Neural crest cell (in vitro differentiated cells): ENCODE data around the gene PLEKHH3. TPM values are rescaled to one million over a fixed set of nuclear protein-coding genes. Genes with fewer than 3 reads are reported as not detected.
"Not testable (repeated sequence)": the region's sequence is repeated elsewhere in the genome, so short reads cannot be mapped to it uniquely, and the experiment has no call there.

Experiments
- DNase-seq: peaks from one replicate; pipeline ENCODE4 v3.0.0; 2021; ENCODE audit warnings: low read depth, mixed read lengths, low spot score
- H3K27ac Mint-ChIP-seq: one replicate; pipeline ENCODE4 v1.8.0; 2021; ENCODE audit warnings: mild to moderate bottlenecking, mixed read lengths; ENCODE audit not compliant: unreplicated experiment
- H3K27me3 Mint-ChIP-seq: 2 replicates; pipeline ENCODE4 v1.8.0; 2021; ENCODE audit warnings: low read depth, mild to moderate bottlenecking, mixed read lengths
- H3K36me3 Mint-ChIP-seq: 2 replicates; pipeline ENCODE4 v1.8.0; 2021; ENCODE audit warnings: low read depth, mild to moderate bottlenecking, mixed read lengths
- H3K4me1 Mint-ChIP-seq: 2 replicates; pipeline ENCODE4 v1.8.0; 2021; ENCODE audit warnings: mixed read lengths
- H3K4me3 Mint-ChIP-seq: one replicate; pipeline ENCODE4 v1.8.0; 2021; ENCODE audit warnings: mild to moderate bottlenecking, mixed read lengths
- H3K9me3 Mint-ChIP-seq: 2 replicates; pipeline ENCODE4 v1.8.0; 2021; ENCODE audit warnings: mixed read lengths
- total RNA-seq: library from RNA; stranded (reverse); gene quantifications from 2 replicates; pipeline ENCODE4 v1.2.1, GENCODE V29; 2021
- TF ChIP-seq, protein P1 (sequence below): fragments of 200-600 bp; sonication (generic); conservative IDR thresholded peaks from 2 replicates; pipeline ENCODE4 v1.5.0; 2021; ENCODE audit warnings: antibody characterized with exemption, mild to moderate bottlenecking

Gene PLEKHH3
- total RNA-seq, 1 donor from 2014 or later = 20.8 TPM

DNA sequence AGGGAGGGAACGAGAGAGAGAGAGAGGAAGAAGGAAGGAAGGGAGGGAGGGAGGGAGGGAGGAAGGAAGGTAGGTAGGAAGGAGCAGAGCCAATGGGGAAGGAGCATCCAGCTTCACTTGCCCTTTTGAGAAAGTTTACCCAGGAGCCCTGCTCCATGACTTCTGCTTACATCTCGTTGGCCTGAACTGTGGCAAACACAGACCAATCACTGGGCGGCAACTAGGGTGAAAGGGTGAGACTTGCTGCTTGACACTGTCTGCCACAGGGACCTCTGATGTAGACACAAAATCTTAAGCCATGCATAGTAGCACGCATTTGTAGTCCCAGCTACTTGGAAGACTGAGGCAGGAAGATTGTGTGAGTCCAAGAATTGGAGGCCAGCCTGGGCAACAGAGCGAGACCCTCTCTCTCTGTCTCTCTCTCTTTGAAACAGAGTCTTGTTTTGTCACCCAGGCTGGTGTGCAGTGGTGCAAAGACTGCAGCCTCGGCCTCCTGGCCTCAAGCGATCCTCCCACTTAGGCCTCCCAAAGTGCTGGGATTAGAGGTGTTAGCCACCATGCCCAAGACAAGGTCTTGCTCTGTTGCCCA is 37.2 kb downstream of the PLEKHH3 start:
- no peak for DNase-seq
- H3K4me3 Mint-ChIP-seq = no peak overlapping the region
- H3K36me3 Mint-ChIP-seq = no peaks in the 10 kb centered on the region
- TF ChIP-seq, protein P1, sequence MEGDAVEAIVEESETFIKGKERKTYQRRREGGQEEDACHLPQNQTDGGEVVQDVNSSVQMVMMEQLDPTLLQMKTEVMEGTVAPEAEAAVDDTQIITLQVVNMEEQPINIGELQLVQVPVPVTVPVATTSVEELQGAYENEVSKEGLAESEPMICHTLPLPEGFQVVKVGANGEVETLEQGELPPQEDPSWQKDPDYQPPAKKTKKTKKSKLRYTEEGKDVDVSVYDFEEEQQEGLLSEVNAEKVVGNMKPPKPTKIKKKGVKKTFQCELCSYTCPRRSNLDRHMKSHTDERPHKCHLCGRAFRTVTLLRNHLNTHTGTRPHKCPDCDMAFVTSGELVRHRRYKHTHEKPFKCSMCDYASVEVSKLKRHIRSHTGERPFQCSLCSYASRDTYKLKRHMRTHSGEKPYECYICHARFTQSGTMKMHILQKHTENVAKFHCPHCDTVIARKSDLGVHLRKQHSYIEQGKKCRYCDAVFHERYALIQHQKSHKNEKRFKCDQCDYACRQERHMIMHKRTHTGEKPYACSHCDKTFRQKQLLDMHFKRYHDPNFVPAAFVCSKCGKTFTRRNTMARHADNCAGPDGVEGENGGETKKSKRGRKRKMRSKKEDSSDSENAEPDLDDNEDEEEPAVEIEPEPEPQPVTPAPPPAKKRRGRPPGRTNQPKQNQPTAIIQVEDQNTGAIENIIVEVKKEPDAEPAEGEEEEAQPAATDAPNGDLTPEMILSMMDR = no peak
- peaks cover 7% of the 10 kb centered on the region for H3K4me1 Mint-ChIP-seq
- H3K27ac Mint-ChIP-seq = no peak overlapping the region
- H3K9me3 Mint-ChIP-seq = no peaks in the 10 kb centered on the region
- peaks cover 9% of the 10 kb centered on the region for H3K27me3 Mint-ChIP-seq

DNA sequence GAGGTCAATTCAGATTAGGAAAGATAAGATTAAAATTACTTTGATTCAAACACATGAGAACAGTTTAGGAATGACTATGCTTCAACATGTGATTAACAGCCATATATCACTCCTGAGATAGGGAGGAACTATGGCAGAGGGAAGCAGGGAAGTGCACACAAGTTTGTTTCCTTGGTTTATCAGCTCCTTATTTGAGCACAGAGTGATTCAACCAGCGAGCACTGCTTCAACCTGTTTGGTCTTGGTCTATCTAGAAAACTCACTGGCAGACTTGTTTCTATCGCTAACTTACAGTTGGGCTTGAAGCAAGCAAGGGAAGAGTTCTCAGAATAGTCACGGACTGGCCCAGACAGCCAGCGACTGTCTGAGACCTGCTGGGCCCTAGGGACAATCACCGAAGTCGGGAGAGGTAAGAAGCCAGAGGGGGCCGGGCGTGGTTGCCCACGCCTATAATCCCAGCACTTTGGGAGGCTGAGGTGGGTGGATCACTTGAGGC is 43.8 kb downstream of the PLEKHH3 start:
- Mint-ChIP-seq H3K27ac (no peak overlapping the region), H3K4me3 (no peak overlapping the region), H3K36me3 (no peaks in the 10 kb centered on the region), H3K9me3 (no peaks in the 10 kb centered on the region), H3K4me1 (no peaks in the 10 kb centered on the region), H3K27me3 (no peaks in the 10 kb centered on the region)
- TF ChIP-seq, protein P1 = no peak
- no peak for DNase-seq

GRCh38 chr17:42629411-42630009 is 47.3 kb downstream of the PLEKHH3 start:
- Mint-ChIP-seq H3K36me3 (no peaks in the 10 kb centered on the region), H3K27me3 (no peaks in the 10 kb centered on the region), H3K4me1 (no peaks in the 10 kb centered on the region), H3K27ac (no peak overlapping the region), H3K9me3 (no peaks in the 10 kb centered on the region), H3K4me3 (no peak overlapping the region)
- TF ChIP-seq, protein P1 = no peak
- DNase-seq = no peak

DNA sequence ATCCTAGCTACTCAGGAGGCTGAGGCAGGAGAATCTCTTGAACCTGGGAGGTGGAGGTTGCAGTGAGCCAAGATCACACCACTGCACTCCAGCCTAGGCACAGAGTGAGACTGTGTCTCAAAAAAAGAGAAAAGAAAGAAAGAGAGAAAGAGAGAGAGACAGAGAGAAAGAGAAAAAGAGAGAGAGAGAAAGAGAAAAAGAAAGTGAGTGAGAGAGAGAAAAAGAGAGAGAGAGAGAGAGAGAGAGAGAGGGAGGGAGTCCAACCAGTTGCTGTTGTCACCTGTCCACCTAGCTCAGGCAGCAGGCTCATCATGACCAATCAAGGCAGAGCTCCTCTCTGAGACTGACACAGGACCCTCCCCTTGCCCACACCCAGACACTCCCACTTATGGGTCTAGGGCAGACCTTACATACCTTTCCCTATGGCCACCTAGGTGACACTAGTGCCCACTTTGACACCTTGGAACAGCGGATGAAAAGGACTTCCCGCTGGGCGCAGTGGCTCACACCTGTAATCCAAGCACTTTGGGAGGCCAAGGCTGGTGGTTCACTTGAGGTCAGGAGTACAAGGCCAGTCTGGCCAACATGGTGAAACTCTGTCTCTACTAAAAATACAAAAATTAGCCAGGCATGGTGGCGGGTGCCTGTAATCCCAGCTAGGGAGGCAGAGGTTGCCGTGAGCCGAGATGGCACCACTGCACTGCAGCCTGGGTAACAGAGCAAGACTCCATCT is 49.6 kb downstream of the PLEKHH3 start:
- not testable (repeated sequence) for H3K4me1 Mint-ChIP-seq, DNase-seq, H3K4me3 Mint-ChIP-seq, H3K36me3 Mint-ChIP-seq, H3K9me3 Mint-ChIP-seq, H3K27ac Mint-ChIP-seq, H3K27me3 Mint-ChIP-seq

DNA sequence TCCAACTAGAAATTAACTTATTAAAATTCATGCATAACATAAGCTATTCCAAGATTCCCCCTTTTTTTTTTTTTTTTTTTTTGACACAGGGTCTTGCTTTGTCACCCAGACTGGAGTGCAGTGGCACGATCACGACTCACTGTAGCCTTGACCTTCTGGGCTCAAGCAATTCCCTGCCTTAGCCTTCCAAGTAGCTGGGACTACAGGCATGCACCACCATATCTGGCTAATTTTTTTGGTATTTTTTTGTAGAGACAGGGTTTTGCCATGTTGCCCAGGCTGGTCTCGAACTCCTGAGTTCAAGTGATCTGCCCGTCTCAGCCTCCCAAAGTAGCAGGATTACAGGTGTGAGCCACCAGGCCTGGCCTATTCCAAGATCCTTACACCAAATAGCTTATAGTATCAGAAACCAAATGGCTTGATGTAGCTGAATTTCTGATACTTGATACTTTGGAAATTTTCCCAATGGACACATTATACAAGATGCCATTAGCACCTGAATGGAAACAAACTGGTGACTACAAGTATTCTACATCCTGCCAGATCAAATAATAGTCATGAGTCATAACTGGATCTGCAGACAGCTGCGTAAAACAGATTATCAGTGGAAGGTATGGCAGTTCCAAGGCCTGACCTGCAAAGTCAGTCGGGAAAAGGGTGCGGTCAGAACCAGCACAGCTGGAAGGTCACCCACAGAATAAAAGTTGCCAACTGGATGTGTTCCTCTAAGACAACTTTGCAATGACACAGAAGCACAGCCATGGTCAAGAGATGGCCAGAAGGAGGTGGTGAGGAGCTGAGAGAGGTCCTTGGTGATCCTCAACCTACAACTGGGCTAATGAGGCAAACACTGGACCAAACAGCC is 52.8 kb downstream of the PLEKHH3 start:
- no peaks in the 10 kb centered on the region for H3K27me3 Mint-ChIP-seq
- H3K9me3 Mint-ChIP-seq = no peaks in the 10 kb centered on the region
- no peak overlapping the region for H3K4me3 Mint-ChIP-seq
- DNase-seq = no peak
- H3K27ac Mint-ChIP-seq = no peak overlapping the region
- no peaks in the 10 kb centered on the region for H3K36me3 Mint-ChIP-seq
- TF ChIP-seq, protein P1 = no peak
- no peaks in the 10 kb centered on the region for H3K4me1 Mint-ChIP-seq
